Coronary artery (tissue), 2 donors: Measurements from ENCODE around the gene MAEL.

Experiments used
- DNase-seq: peaks from one replicate; pipeline ENCODE4 v3.0.0-alpha.2; 2017; ENCODE audit warnings: low spot score
- H3K27ac ChIP-seq, 2 donors: fragments of 200-600 bp; sonication (generic); one replicate each; pipeline ENCODE4 v1.5.1; 2016 to 2019
- H3K4me3 ChIP-seq: fragments of 200-600 bp; sonication (generic); 2 replicates; pipeline ENCODE4 v1.5.1; 2016; ENCODE audit warnings: mild to moderate bottlenecking, moderate library complexity
- CTCF ChIP-seq: fragments of 200-600 bp; sonication (generic); IDR thresholded peaks from one replicate; pipeline ENCODE4 v1.5.1; 2019; ENCODE audit warnings: antibody characterized with exemption

Gene MAEL

GRCh38 chr1:166951050-166951449 lies 38.0 kb upstream of the MAEL start:
- no peak for TF ChIP-seq CTCF
- no peak overlapping the region for H3K4me3 ChIP-seq
- H3K27ac ChIP-seq: no peak overlapping the region
- DNase-seq: no peak

- no peak for DNase-seq
- H3K4me3 ChIP-seq: no peak overlapping the region
- H3K27ac ChIP-seq: no peak overlapping the region
- no peak for TF ChIP-seq CTCF
Observed at GRCh38 chr1:166952002-166952746, 36.9 kb upstream of the MAEL start.

GRCh38 chr1:166953491-166953890 lies 35.6 kb upstream of the MAEL start:
- Histone ChIP-seq H3K4me3 (no peak overlapping the region), H3K27ac (no peak overlapping the region)
- DNase-seq: no peak
- TF ChIP-seq CTCF: no peak

- H3K4me3 ChIP-seq: no peak overlapping the region
- no peak overlapping the region for H3K27ac ChIP-seq
- TF ChIP-seq CTCF: no peak
- no peak for DNase-seq
Observed at GRCh38 chr1:166956057-166956850, 32.8 kb upstream of the MAEL start.

- Histone ChIP-seq H3K27ac (no peak overlapping the region), H3K4me3 (no peak overlapping the region)
- DNase-seq: no peak
- TF ChIP-seq CTCF: no peak
Observed at GRCh38 chr1:166956872-166957271, 32.2 kb upstream of the MAEL start.

GRCh38 chr1:166960858-166961474 lies 28.1 kb upstream of the MAEL start:
- Histone ChIP-seq H3K27ac (no peak overlapping the region), H3K4me3 (no peak overlapping the region)
- no peak for DNase-seq
- TF ChIP-seq CTCF: no peak
